ENCODE data around the gene STX17. TPM values are rescaled to one million over a fixed set of nuclear protein-coding genes. Genes with fewer than 3 reads are reported as not detected.

The STX17 gene
- total and polyA plus RNA-seq, 10 of the 15 experiments (the other 5 are each of a cell fraction or from before 2014, with no cell fraction given), result 11.5 to 29.3 (median 20.0) TPM

- TF ChIP-seq SKIL (IDR thresholded peaks at IDR 0.05; ENCODE audit: low read depth, poor library complexity, severe bottlenecking), result no peak
- TF ChIP-seq WRNIP1 (IDR thresholded peaks at IDR 0.05; ENCODE audit: borderline replicate concordance, low read depth, low read length), result no peak
- peak; percentile 43; the same call in 1 of the 2 replicates for TF ChIP-seq CREM (IDR thresholded peaks at IDR 0.05; ENCODE audit: low read depth)
- peak; percentile 86 for TF ChIP-seq IKZF1 (conservative IDR thresholded peaks at IDR 0.05)
- TF ChIP-seq RAD21 (IDR thresholded peaks at IDR 0.05; ENCODE audit: insufficient read depth, low read depth, low read length), result no peak
- no peak for TF ChIP-seq ZSCAN29 (IDR thresholded peaks at IDR 0.05)
- TF ChIP-seq TCF7 (IDR thresholded peaks at IDR 0.05; ENCODE audit: borderline replicate concordance), result no peak
- TF ChIP-seq MEF2A (IDR thresholded peaks at IDR 0.05; ENCODE audit: insufficient read depth, low read depth, low read length), result no peak
- TF ChIP-seq CTCF (IDR thresholded peaks at IDR 0.05 in 2 of 3, conservative IDR thresholded peaks at IDR 0.05 in 1 of 3; ENCODE audit: control insufficient read depth in 2 of 3, extremely low read depth in 1 of 3, insufficient read depth in 1 of 3, low read depth in 3 of 3, low read length in 3 of 3), result 0 out of 6 replicates have a peak, but pooled peaks of 1 of the 3 experiments have one; percentile 3
- TF ChIP-seq EZH2 (IDR thresholded peaks at IDR 0.05; ENCODE audit: borderline replicate concordance, control insufficient read depth, low read depth, low read length), result no peak
- peak; percentile 70 for TF ChIP-seq NR2F1 (conservative IDR thresholded peaks at IDR 0.05)
- TF ChIP-seq CHD2 (IDR thresholded peaks at IDR 0.05; ENCODE audit: borderline replicate concordance, low read depth, low read length), result no peak
- TF ChIP-seq ZNF274 (IDR thresholded peaks at IDR 0.05; ENCODE audit: insufficient read depth, insufficient read length), result no peak
- no peak for TF ChIP-seq ZBTB4 (CRISPR knock-in tag; IDR thresholded peaks at IDR 0.05)
- TF ChIP-seq SUPT20H (IDR thresholded peaks at IDR 0.05; ENCODE audit: borderline replicate concordance, control insufficient read depth, low read depth, low read length), result no peak
- TF ChIP-seq NKRF (conservative IDR thresholded peaks at IDR 0.05), result peak; percentile 50
- TF ChIP-seq TCF3 (IDR thresholded peaks at IDR 0.05; ENCODE audit: borderline replicate concordance, insufficient read depth, low read depth, low read length), result peak; percentile 79; the same call in 1 of the 2 replicates
- TF ChIP-seq HDAC2 (IDR thresholded peaks at IDR 0.05), result no peak
- no peak for TF ChIP-seq NFXL1 (IDR thresholded peaks at IDR 0.05; ENCODE audit: borderline replicate concordance)
Measured at GRCh38 chr9:99906403-99907207, at the start of gene STX17 (continued).
